Fibroblast of skin of left quadriceps (primary cell): ENCODE results near the gene DCLK1.

Experiments used
- DNase-seq, 2 experiments: peaks; one replicate each; pipeline ENCODE4 v3.0.0-alpha.2; 2013; ENCODE audit warnings: low read depth in 2 of 2

Gene DCLK1

GRCh38 chr13:36038785-36039555 is 92.2 kb downstream of the DCLK1 start:
- DNase-seq, result no peak

GRCh38 chr13:36033035-36033434 is 98.1 kb downstream of the DCLK1 start:
- DNase-seq, result no peak

- DNase-seq, result no peak
Measured at GRCh38 chr13:36031490-36031889, 99.7 kb downstream of the DCLK1 start.

GRCh38 chr13:36030670-36031331 is 100.4 kb downstream of the DCLK1 start:
- DNase-seq, result peak; percentile 71

GRCh38 chr13:36029166-36029565 is 102.0 kb downstream of the DCLK1 start:
- DNase-seq, result peak in 1 of 2 experiments; percentile 25

- no peak for DNase-seq
Measured at GRCh38 chr13:36028359-36029025, 102.7 kb downstream of the DCLK1 start.

GRCh38 chr13:36026531-36026930 is 104.7 kb downstream of the DCLK1 start:
- no peak for DNase-seq

GRCh38 chr13:36014763-36015162 is 116.4 kb downstream of the DCLK1 start:
- no peak for DNase-seq

GRCh38 chr13:36006894-36007675 is 124.1 kb downstream of the DCLK1 start:
- DNase-seq, result no peak

GRCh38 chr13:36006347-36006746 is 124.8 kb downstream of the DCLK1 start:
- no peak for DNase-seq

GRCh38 chr13:36001561-36001960 is 129.6 kb downstream of the DCLK1 start:
- no peak for DNase-seq

GRCh38 chr13:36000028-36000427 is 131.2 kb downstream of the DCLK1 start:
- DNase-seq, result no peak

- no peak for DNase-seq
Measured at GRCh38 chr13:35996360-35996759, 134.8 kb downstream of the DCLK1 start.

GRCh38 chr13:35995136-35995535 is 136.0 kb downstream of the DCLK1 start:
- DNase-seq, result no peak

GRCh38 chr13:35994131-35994966 is 136.8 kb downstream of the DCLK1 start:
- DNase-seq, result peak; percentile 61 to 68

- DNase-seq, result no peak
Measured at GRCh38 chr13:35993686-35994085, 137.5 kb downstream of the DCLK1 start.

GRCh38 chr13:35992964-35993363 is 138.2 kb downstream of the DCLK1 start:
- no peak for DNase-seq

- no peak for DNase-seq
Measured at GRCh38 chr13:35990196-35990595, 141.0 kb downstream of the DCLK1 start.

GRCh38 chr13:35988648-35989081 is 142.5 kb downstream of the DCLK1 start:
- no peak for DNase-seq

- no peak for DNase-seq
Measured at GRCh38 chr13:35987572-35988513, 143.3 kb downstream of the DCLK1 start.
